Inferior parietal cortex (tissue), 1 donor: ENCODE measurements around the gene SH2B2.

ENCODE experiments used
- DNase-seq: peaks from one replicate; pipeline ENCODE4 v3.0.0-alpha.2; 2016; ENCODE audit errors: extremely low spot score

The SH2B2 gene

GRCh38 chr7:102286237-102287110, at the start of gene SH2B2:
SH2B2 (plus strand) TSS chr7:102286868; CDS start chr7:102300551, 13,683 bp downstream.
- peak; percentile 20 for DNase-seq

- no peak for DNase-seq
Observed at GRCh38 chr7:102239206-102239820, 47.4 kb upstream of the SH2B2 start.

- DNase-seq, result no peak
Observed at GRCh38 chr7:102241431-102241830, 45.2 kb upstream of the SH2B2 start.

GRCh38 chr7:102244601-102245000, 42.1 kb upstream of the SH2B2 start:
- no peak for DNase-seq

- no peak for DNase-seq
Observed at GRCh38 chr7:102248081-102248455, 38.6 kb upstream of the SH2B2 start.

- no peak for DNase-seq
Observed at GRCh38 chr7:102248456-102249395, 37.9 kb upstream of the SH2B2 start.

GRCh38 chr7:102251531-102252365, 34.9 kb upstream of the SH2B2 start:
- no peak for DNase-seq

GRCh38 chr7:102252366-102252982, 34.2 kb upstream of the SH2B2 start:
- DNase-seq, result no peak

GRCh38 chr7:102253066-102253972, 33.3 kb upstream of the SH2B2 start:
- no peak for DNase-seq

GRCh38 chr7:102253973-102254370, 32.7 kb upstream of the SH2B2 start:
- DNase-seq, result no peak

- no peak for DNase-seq
Observed at GRCh38 chr7:102254521-102254920, 32.1 kb upstream of the SH2B2 start.

- DNase-seq, result no peak
Observed at GRCh38 chr7:102255501-102255900, 31.2 kb upstream of the SH2B2 start.

GRCh38 chr7:102255916-102256315, 30.8 kb upstream of the SH2B2 start:
- no peak for DNase-seq

- no peak for DNase-seq
Observed at GRCh38 chr7:102258073-102258748, 28.5 kb upstream of the SH2B2 start.

GRCh38 chr7:102258749-102259107, 27.9 kb upstream of the SH2B2 start:
- DNase-seq, result no peak

GRCh38 chr7:102260856-102261255, 25.8 kb upstream of the SH2B2 start:
- DNase-seq, result peak; percentile 29

GRCh38 chr7:102261451-102261850, 25.2 kb upstream of the SH2B2 start:
- DNase-seq, result no peak

GRCh38 chr7:102262546-102262945, 24.1 kb upstream of the SH2B2 start:
- no peak for DNase-seq

- no peak for DNase-seq
Observed at GRCh38 chr7:102264367-102264891, 22.2 kb upstream of the SH2B2 start.
